Suppressor macrophage treated with lipopolysaccharide for 4 hours (primary cell): ENCODE data around the gene LIN28B.

Experiments
- DNase-seq: peaks from one replicate; pipeline ENCODE4 v3.0.0-alpha.2; 2020

LIN28B gene

GRCh38 chr6:105116150-105116549 is 159.2 kb downstream of the LIN28B start:
- DNase-seq = no peak

GRCh38 chr6:105120570-105120969 is 163.7 kb downstream of the LIN28B start:
- no peak for DNase-seq

GRCh38 chr6:105121981-105122380 is 165.1 kb downstream of the LIN28B start:
- no peak for DNase-seq

GRCh38 chr6:105122717-105123116 is 165.8 kb downstream of the LIN28B start:
- DNase-seq = no peak
